HG02610 (cell line): ENCODE measurements around the gene TEX38.
"Not testable (repeated sequence)": the region's sequence is repeated elsewhere in the genome, so short reads cannot be mapped to it uniquely, and the experiment has no call there.

Source experiments
- ATAC-seq: cut with Tn5 transposase; IDR thresholded peaks from one replicate; pipeline ENCODE4 v1.9.1; 2021; ENCODE audit warnings: mild to moderate bottlenecking, moderate library complexity; ENCODE audit not compliant: unreplicated experiment

Gene TEX38

GRCh38 chr1:46687093-46687659, 15.5 kb downstream of the TEX38 start:
- ATAC-seq, result no peak

GRCh38 chr1:46687921-46688509, 16.4 kb downstream of the TEX38 start:
- ATAC-seq, result no peak

- ATAC-seq, result no peak
Observed at GRCh38 chr1:46689356-46689755, 17.7 kb downstream of the TEX38 start.

GRCh38 chr1:46689897-46690296, 18.2 kb downstream of the TEX38 start:
- no peak for ATAC-seq

- no peak for ATAC-seq
Observed at GRCh38 chr1:46690931-46691421, 19.3 kb downstream of the TEX38 start.

GRCh38 chr1:46691997-46692790, 20.5 kb downstream of the TEX38 start:
- ATAC-seq, result no peak

- no peak for ATAC-seq
Observed at GRCh38 chr1:46692811-46693770, 21.4 kb downstream of the TEX38 start.

GRCh38 chr1:46694676-46695075, 23.0 kb downstream of the TEX38 start:
- not testable (repeated sequence) for ATAC-seq

- no peak for ATAC-seq
Observed at GRCh38 chr1:46697053-46697452, 25.4 kb downstream of the TEX38 start.

- no peak for ATAC-seq
Observed at GRCh38 chr1:46699666-46700065, 28.0 kb downstream of the TEX38 start.

GRCh38 chr1:46703927-46704641, 32.4 kb downstream of the TEX38 start:
- no peak for ATAC-seq

- no peak for ATAC-seq
Observed at GRCh38 chr1:46705408-46705807, 33.8 kb downstream of the TEX38 start.

GRCh38 chr1:46708121-46708520, 36.5 kb downstream of the TEX38 start:
- no peak for ATAC-seq

- no peak for ATAC-seq
Observed at GRCh38 chr1:46714976-46715375, 43.3 kb downstream of the TEX38 start.

- ATAC-seq, result no peak
Observed at GRCh38 chr1:46717654-46718053, 46.0 kb downstream of the TEX38 start.

GRCh38 chr1:46718340-46718726, 46.7 kb downstream of the TEX38 start:
- ATAC-seq, result no peak

- ATAC-seq, result peak; percentile 99
Observed at GRCh38 chr1:46718727-46719622, 47.3 kb downstream of the TEX38 start, which contains the start of gene EFCAB14. EFCAB14 (minus strand) TSS chr1:46719114; CDS start chr1:46718087, 1,027 bp downstream.

GRCh38 chr1:46719689-46720088, 48.0 kb downstream of the TEX38 start:
- ATAC-seq, result no peak

GRCh38 chr1:46720319-46720718, 48.7 kb downstream of the TEX38 start:
- not testable (repeated sequence) for ATAC-seq
